AG10803 (cell line): ENCODE results near the gene PI4KB.

Source experiments
- DNase-seq: peaks from one replicate; pipeline ENCODE4 v3.0.0; 2010; ENCODE audit warnings: low read depth
- H3K4me3 ChIP-seq: 2 replicates; pipeline ENCODE4 v1.5.1; 2011; ENCODE audit warnings: mild to moderate bottlenecking, low read length, control low read depth
- CTCF ChIP-seq: conservative IDR thresholded peaks from 2 replicates; pipeline ENCODE4 v1.5.1; 2011; ENCODE audit warnings: mild to moderate bottlenecking, low read length, control low read depth, inconsistent platforms

PI4KB gene

GRCh38 chr1:151273924-151274466 is 53.2 kb downstream of the PI4KB start:
- DNase-seq, result no peak
- no peak overlapping the region for H3K4me3 ChIP-seq
- no peak for TF ChIP-seq CTCF

GRCh38 chr1:151267760-151268159 is 59.5 kb downstream of the PI4KB start:
- H3K4me3 ChIP-seq, result no peak overlapping the region
- no peak for TF ChIP-seq CTCF
- no peak for DNase-seq

- no peak for TF ChIP-seq CTCF
- no peak for DNase-seq
- H3K4me3 ChIP-seq, result no peak overlapping the region
These were observed 60.4 kb downstream of the PI4KB start for GRCh38 chr1:151266821-151267220.

- DNase-seq, result no peak
- TF ChIP-seq CTCF, result no peak
- no peak overlapping the region for H3K4me3 ChIP-seq
These were observed 60.9 kb downstream of the PI4KB start for GRCh38 chr1:151266315-151266714.

GRCh38 chr1:151265446-151266236 is 61.6 kb downstream of the PI4KB start:
- DNase-seq, result no peak
- no peak for TF ChIP-seq CTCF
- no peak overlapping the region for H3K4me3 ChIP-seq

- no peak for TF ChIP-seq CTCF
- DNase-seq, result no peak
- no peak overlapping the region for H3K4me3 ChIP-seq
These were observed 67.9 kb downstream of the PI4KB start for GRCh38 chr1:151259351-151259750.

GRCh38 chr1:151255381-151255780 is 71.8 kb downstream of the PI4KB start:
- no peak for DNase-seq
- peak overlapping the region; percentile 87 for H3K4me3 ChIP-seq
- no peak for TF ChIP-seq CTCF
